Tongue (tissue), 2 donors: ENCODE measurements around the gene OOSP4A. TPM values are rescaled to one million over a fixed set of nuclear protein-coding genes. Genes with fewer than 3 reads are reported as not detected.

Source experiments
- DNase-seq: peaks from one replicate; pipeline ENCODE4 v3.0.0-alpha.2; 2015
- total RNA-seq: library from RNA; depleted of rRNA; stranded (reverse); fragments of >200 nt; gene quantifications from one replicate; pipeline ENCODE4 v1.2.3, GENCODE V29; 2014

The OOSP4A gene
- total RNA-seq, result not detected

DNA sequence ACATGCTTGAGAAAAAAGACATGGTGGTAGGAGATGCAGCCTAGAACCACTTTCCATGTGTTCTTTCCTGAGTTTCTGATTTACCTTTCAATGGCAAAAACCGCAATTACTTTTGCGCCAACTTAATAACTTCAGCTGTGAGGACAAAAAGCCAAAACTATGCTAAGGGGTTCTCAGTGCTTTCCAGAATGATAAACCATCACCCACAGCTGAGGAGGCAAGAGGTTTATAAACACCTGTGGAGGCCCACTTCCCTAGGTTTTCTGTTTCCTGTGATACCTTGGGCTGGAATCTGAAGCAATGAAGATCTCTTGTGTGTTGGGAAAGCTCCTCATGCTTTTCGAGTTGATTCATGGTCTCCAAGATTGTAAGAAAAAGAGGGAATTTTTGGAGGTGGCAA, at the start of gene OOSP4A:
Gene OOSP4A, plus strand, starts transcription at position 301 of the 400 bp plus-strand sequence. Its CDS starts 0 bp downstream, at position 301.
- DNase-seq, result no peak

DNA sequence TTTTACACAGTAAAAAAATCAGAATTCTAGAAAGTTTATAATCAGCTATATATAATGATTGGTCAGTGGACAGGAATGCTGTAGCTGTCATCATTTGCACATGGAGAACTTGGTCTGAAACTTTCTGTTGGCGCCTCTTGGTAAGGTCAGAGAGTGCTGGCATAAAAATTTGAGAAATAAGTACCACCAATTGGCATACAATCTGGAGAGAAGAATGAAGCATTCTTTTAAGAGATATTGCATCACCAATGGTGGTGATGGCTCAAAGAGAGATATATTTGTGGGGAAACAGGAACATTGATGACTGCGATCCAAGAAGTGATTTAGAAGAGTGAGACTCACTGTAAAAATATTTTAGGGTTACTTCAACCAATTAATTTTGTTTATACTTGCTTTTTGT, 45.4 kb upstream of the OOSP4A start:
- no peak for DNase-seq

DNA sequence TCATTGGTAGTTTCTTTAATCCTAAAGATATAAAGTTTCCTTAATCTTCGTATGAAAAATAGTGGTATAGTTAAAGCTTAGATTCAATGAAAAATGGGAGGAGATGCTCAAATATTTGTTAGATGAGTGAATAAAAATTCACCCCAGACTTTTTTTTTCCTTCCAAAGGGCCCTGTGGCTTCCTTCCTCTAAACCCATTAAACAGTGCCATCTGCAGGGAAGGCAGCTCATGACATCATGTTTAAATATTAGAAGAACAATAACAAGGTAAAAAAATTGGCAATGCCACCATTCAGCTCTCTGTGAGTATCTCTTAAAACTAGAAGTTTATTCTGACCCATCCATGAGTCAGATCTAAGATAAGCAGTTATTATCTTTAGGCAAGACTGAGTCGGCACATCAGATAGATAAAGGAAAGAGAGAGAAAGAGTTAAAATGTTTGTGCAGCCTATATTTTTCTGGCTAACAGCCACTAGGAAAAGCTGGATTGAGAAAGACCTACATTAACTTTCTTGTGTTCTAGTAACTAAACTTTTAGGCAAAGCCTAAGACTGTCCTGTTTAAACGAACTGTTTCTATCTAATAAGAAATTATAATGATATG, 44.7 kb upstream of the OOSP4A start:
- DNase-seq, result peak; percentile 4

DNA sequence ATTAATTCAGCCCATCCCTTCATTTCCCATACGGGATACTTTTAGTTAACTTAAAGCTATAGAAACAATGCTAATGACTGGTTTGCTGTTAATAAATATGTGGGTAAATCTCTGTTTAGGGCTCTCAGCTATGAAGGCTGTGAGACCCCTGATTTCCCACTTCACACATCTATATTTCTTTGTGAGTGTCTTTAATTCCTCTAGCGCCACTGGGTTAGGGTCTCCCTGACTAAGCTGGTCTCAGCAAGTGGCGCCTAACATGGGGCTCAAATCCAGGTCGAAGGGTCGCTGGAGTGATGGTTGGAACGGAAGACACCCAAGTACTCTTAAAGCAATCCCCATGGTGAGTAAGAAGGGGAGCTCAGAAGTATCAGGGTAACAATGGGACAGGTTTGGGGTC, 40.0 kb upstream of the OOSP4A start:
- no peak for DNase-seq

DNA sequence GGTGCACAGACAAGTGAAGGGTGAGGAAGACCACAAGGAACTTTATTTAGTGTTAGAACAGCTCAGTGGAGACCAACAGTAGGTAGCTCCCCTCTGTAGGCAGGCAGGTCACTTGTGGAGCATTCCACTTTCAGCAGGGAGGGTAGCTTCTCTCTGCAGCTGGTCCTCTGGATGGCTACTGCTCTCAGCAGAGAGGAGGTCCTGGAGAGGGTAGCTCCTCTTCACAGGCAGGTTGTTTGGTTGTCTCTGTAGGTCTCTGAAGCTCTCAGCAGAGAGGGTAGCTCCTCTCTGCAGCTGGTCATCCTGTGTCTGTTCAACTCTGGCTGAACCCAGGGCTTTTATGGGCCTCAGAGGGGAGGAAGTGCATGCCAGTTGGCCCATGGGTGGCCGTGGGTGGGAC, 32.1 kb upstream of the OOSP4A start:
- DNase-seq, result no peak

DNA sequence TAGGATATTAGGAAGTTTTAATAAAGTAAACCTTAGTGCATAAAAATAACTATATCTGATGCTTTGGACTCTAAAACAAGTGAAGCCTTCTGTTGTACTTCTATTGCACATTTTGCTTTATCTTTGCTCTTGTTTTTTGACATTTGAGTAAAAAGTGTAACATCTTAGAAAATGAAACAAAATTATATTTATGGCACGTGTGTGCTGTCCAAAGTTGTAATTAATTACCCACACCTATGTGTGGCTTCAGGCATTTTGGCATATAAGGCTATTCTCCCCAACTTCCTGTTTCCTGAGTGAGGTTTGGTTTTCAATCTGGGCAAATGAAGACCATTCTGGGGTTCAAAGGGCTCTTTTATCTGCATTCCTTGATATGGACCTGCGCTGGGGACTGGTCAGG, 25.7 kb upstream of the OOSP4A start, which contains the start of gene OOSP1:
Gene OOSP1, plus strand, starts transcription at position 301 of the 400 bp plus-strand sequence. Its CDS starts 23 bp downstream, at position 324.
- no peak for DNase-seq

DNA sequence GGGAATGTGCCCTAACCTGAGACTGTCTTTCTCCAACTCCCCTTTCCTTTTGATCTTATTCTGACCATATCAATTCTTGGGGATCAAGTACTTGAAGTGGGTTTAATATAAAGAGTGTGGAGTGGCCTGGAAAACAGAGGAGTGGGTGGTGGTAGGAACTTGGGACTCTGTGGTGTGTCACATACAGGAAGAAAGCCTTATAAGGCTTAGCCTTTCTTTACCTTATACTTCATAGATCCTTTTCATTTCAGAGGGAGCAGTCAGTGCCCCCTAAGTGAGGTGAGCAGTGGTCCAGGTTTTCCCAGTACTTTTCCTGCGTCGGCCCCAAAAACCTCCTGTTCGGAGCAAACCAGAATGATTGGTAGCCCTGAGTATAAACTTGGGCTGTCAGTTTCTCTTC, 25.1 kb upstream of the OOSP4A start:
- DNase-seq, result no peak

DNA sequence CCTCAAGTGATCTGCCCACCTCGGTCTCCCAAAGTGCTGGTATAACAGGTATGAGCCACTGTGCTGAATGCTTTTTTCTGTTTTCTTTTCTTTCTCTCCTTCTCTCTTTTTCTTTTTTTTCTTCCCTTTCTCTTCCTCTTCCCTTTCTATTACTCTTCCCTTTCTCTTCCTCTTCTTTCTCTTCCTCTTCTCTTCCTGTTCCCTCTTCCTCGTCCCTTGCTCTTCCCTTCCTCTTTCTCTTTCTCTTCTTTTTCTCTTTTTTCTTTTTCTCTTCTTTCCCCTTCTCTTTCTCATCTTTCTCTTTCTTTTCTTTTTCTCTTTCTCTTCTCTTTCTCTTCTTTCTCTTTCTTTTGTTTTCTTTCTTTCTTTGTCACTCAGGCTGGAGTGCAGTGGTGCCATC, 24.4 kb upstream of the OOSP4A start:
- DNase-seq, result no peak

DNA sequence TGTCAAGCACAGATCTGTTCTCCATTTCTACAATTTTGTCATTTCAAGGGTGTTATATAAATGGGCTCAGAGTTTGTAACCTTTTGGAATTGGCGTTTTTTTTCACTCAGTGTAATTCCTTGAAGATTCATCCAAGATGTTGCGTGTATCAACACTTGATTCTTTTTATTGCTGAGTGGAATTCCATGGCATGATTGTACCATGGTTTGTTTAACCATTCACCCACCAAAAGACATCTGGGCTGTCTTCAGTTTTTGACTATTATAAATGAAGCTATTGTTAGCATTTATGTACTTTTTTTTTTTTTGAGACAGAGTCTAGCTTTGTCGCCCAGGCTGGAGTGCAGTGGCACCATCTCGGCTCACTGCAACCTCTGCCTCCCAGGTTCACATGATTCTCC, 22.7 kb upstream of the OOSP4A start:
- no peak for DNase-seq

DNA sequence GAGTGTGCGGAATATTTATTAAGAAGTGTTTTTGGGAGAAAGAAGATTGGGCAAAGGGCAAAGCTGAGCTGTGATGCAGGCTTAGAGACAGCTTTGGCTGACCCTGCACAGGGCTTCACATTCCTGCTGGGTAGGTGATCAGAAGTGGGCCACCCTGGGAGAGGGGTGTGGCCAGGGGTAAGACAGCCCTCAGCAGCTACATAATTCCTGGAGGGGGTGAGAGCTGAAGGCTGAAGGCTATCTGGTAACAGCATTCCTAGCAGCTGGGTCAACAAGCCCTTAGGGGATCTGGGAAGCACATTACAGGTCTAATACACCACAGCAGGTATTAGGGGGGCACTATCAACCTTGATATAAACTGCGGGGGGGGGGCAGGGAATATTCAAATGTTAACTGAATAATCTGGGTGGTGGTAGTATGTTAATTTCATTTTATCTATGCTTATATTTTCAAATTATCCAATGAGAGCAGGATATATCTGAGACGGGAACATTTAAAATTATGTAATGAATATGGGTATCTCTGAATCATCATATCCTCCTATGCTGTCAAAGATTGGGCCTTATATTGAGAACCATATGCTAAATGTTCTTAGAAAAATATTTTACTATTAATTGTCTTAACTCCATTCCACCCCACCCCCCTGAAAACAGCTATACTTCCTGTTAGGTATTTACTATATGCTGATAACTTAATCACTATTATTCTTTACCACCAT, 19.7 kb upstream of the OOSP4A start:
- no peak for DNase-seq

DNA sequence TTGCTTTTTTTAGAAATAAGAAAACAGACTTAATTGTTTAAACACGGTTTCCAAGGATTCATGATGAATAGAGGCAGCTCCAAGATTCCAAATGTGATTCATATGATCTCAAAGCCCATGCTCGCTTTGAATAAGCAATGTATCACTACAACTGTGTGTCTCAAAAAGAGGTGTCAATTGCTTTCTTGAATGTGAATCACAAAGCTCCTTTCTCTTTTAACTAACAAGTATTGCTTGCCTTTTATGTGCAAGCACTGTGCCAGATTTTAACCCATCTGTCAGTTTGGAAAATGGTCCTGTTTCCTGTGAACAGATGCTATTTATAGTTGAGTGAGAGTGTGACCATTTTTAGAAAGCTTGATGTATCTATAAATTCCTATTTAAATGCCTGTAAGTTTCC, 19.1 kb upstream of the OOSP4A start:
- DNase-seq, result no peak

DNA sequence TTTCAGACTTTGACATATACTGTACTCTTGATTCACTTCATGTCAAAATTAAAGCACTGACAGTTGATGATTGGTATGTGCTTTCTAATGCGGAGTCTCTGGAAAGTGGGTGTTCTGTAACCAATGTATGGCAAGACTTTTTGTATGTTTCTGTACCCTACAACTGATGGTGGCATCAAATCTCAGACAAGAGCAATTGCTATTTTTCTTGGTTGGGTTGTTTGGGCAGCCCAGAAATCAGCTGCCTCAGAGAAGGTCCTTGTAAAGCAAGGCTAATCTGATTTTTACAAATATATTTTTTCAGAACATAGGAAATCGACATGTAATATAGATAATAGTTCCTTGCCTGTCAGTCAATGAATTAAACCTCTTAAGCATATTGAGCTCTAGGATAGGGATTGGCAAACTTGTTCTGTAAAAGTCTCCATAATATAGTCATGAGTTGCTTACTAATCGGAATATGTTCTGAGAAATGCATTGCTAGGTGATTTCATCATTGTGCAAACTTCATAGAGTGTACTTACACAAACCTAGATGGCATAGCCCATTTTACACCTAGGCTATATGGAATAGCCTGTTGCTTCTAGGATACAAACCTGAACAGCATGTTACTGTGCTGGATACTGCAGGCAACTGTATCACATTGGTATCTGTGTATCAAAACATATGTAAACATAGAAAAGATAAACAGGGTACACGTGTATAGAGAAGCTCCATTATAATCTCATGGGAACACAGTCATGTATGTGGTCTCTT, 10.2 kb upstream of the OOSP4A start:
- no peak for DNase-seq

DNA sequence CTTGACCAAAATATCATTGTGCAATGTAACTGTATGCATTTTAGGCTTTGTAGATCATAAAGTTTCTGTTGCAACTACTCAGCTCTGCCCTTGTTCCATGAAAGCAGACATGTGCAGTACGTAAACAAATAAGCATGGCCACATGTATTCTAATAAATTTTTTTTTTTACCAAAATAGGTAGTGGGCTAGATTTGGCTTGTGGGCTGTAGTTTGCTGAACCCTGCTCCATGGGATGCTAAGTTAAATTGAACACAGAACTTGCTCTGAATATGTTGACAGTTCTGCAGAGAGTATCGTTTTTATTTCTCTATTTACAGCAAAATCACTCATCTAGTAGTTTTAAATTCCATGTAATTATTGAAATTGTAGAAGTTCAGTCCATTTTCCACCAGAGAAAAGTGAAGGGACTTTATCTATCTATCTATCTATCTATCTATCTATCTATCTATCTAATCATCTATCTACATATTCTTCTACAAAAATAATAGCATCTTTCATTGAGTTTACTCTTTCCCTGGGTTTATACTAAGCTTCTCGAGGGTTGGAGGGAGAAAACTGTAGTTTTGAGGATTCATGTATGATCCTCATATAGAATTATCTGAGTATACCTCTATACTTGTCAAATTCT, 9.5 kb upstream of the OOSP4A start:
- no peak for DNase-seq

DNA sequence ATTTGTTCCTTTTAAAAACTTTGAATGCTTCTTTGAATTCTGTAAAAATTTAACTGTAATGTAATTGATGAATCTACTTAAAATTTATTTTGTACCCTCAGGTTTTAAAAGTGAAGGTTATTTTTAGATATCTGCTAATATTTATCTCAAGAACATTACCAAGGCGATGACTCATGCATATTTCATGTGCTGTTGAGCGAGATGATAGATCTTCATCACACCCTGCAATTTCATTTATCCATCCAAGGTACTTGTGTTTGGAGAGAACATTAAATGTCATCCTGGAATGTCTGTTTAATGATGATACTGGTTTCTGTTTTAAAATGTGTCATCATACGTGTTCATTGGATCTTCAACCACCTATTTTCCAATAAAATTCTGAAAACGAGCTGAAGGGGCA, 6.7 kb upstream of the OOSP4A start:
- no peak for DNase-seq

DNA sequence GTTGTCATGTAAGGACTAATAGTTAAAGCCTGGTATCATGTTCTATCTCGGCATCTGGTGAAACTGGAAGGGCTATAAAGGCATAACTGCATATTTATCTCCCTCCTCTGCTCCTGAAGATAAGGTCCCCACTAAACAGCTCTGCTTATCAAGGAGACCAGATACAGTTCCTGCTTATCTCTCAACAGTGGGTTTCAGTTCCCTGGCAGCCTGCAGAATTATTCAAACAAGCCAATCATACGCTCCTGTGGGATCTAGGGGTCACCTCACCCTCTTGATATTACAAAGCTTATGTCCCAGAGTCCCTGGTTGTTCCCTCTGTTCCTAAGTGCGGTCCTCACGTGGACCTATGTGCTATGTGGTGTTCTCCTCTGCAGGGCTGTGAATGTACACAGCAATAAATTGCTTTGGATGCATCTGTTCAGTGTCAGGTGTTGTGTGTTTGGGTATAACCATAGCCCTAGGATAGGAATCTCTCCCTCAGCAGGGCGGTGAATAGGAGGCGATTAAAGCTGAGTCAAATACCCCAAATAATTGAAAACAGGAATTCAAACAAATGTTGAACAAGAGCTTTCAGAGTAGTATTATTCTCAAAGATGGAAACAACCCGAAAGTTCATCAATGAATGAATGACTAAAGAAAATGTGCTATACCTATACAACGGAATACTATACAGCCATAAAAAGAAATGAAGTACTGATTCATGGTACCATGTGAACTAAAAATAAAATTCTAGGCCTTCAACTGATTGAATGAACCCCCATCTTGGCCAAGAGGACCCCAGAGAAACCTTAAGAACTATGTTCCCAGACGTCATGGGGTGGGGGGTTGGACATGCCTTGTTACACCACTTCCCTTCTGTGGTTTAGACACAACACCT, 3.1 kb upstream of the OOSP4A start:
- no peak for DNase-seq

DNA sequence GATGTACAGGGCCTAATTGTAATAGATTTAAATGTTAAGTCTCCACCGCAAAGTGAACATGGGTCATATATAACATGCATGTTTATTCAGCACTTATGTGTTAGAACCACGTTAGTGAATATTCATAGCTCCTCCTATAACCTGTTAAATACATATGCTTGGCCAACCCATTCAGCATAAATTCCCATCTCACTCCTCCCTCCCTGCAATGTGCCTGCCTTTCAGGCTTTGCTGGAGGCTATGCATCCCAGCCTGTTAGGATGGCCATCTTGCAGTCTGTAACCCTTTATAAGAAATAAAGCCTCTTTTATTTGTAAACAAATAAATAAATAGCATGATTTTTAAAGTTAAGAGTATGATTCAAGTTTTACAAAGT, 1.7 kb upstream of the OOSP4A start:
- DNase-seq, result no peak

DNA sequence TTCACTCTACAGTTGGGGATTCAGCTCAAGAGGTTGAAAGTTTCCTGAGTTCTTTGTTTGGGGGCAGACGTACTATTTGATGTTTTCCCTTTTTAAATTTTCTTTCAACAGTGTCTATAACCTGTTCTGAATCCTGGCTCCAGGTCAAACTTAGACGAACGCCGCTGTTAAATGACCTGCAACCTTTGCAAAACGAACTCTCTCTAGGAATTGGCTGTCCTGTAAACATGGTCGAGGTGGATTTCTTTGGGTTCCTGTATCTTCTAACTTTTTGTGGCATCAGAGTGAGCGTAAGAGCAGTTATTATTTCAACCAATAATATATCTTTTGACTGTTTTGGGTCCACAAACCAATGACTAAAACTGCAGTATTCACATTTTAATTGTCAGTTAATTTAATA, 1.6 kb downstream of the OOSP4A start:
- DNase-seq, result no peak

DNA sequence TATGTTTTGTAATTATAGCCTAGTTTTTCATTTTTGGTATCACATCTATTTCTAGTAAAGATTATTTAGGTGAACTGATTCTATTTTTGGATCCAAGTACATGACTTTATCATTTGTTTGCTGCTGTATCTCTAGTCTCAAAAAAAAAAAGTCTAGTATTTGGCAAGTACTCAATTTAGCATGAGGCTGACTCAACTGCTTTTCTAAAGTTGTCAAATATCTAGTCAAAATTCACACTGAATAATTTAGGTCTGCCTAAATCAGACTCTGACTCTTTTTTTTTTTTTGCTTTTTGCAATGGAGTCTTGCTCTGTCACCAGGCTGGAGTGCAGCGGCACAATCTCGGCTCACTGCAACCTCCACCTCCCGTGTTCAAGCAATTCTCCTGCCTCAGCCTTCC, 2.4 kb downstream of the OOSP4A start:
- DNase-seq, result no peak

DNA sequence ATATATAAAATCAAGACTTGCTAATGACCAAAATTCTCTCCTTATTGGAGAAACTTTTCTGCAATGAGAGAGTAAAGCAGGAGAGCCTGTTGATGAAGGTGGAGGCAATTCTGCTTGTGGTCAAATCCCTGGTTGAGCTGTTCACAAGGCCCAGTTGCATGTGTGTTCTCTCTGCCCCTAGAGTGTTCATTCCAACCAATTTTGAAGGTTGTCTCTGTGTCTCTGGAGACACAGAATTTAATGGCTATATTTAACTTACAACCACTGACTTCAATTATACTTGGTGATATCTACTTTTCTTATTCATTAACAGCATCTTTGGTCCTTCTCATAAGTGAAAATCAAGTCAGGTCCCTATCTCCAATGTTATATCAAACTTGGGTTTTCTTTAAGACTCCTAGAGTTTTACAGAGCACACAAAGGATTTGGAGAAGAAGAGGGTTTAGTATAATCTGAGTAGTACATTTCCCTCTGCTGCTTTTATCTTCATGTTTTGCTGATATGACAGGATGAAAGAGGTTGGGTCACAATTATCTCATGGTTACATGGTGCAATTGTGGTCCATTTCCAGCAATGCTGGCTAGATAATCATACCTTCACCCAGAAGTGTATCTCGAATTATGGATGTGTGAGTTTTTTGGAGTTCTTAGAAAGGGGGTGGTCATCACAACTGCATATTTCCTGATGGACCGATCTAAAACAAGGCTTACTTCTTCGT, 4.0 kb downstream of the OOSP4A start:
- DNase-seq, result no peak

DNA sequence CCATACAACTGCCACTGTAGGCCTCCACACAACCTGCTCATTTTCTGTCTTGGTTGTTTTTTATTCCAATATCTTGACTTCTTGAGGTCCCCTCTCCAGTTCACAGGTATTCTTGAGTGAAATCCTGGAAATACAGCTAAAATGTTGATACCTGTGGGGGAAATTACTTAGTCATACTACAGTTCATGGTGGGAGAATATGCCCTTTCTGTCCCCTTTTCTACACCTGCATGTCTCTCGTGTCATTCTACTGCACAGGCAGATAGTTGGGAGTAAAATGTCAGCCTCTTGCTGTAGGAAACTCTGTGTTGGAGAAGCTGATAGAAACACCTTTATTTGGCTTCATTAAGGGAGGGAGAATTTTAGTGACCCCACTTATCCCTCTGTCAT, 4.6 kb downstream of the OOSP4A start:
- DNase-seq, result no peak

DNA sequence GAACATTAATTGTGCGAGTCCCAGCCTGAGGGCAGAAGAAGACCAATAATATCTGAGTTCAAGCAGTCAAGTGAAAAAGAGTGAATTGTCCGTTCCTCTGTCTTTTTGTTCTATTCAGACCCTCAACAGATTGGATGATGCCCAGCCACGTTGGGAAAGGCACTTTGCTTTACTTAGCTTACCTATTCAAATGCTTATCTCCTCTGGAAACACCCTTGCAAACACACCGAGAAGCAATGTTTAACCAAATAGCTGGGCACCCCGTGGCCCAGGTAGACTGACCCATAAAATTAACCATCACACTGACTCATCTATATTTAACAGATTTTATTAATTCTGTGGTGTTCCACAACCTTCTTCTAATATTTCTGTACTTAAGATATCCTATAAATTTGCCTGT, 9.3 kb downstream of the OOSP4A start:
- DNase-seq, result no peak
